GM21526 (cell line): ENCODE data around the gene KRT76.
"Not testable (repeated sequence)": the region's sequence is repeated elsewhere in the genome, so short reads cannot be mapped to it uniquely, and the experiment has no call there.

Experiments used
- ATAC-seq: cut with Tn5 transposase; IDR thresholded peaks from one replicate; pipeline ENCODE4 v1.9.1; 2021; ENCODE audit warnings: moderate library complexity; ENCODE audit not compliant: unreplicated experiment, low FRiP score

The KRT76 gene

GRCh38 chr12:52798671-52799504 is 21.7 kb upstream of the KRT76 start:
- ATAC-seq = no peak

DNA sequence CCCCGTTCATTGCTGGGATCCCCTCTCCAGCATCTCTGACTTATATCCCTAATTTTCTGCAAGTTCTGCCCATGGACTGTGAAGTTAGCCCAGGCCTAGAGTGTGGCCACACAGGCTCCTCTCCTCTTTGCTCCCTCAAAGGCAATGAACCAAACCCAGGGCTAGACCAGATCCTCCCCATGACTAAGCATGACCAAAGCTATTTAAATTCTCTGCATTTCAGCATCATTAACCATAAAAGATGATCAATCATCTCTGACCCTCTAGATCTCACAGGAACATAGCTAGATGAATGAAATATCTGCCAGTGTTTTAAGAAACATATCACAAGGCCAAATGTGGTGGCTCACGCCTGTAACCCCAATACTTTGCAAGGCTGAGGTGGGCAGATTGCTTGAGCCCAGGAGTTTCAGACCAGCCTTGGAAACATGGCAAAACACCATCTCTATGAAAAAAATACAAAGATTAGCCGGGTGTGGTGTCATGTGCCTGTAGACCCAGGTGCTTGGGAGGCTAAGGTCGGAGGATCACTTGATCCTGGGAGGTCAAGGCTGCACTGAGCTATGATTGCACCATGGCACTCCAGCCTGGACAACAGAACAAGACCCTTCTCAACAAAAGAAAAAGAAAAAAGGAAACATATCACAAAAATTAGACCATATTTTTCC is 21.0 kb upstream of the KRT76 start:
- ATAC-seq = no peak

GRCh38 chr12:52797529-52797894 is 20.4 kb upstream of the KRT76 start:
- ATAC-seq = no peak

DNA sequence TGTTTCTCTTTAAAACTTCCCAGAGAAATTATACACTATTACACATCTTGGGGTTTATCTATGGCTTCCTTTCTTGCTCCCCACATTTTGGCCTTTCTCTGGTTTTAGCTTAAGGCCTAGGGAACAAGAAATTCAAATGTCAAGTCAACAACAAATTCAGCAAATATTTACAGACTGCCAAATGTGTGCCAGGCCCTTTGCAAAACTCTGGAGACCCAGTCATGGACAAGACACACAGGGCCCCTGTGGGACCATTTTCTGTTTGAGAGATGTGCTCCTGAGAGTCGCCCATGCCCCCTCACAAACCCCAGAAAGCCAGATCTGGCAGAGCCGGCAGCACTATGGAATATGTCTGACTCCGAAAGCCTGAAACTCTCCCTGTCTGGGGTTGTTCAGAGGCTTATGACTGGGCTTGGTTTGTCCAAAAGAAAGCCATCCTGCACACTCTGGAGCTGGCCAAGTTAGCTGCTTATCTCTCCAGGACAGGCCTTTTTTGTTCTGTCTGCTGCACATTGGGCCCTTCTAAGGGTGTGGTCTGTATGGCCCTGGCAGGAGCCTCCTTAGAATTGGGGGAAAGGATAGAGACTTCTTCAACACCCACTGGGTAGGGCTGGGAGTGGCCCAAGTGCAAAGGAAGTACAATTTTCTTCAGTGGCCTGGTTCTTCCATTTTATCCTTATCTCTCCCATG is 19.8 kb upstream of the KRT76 start:
- ATAC-seq = no peak

DNA sequence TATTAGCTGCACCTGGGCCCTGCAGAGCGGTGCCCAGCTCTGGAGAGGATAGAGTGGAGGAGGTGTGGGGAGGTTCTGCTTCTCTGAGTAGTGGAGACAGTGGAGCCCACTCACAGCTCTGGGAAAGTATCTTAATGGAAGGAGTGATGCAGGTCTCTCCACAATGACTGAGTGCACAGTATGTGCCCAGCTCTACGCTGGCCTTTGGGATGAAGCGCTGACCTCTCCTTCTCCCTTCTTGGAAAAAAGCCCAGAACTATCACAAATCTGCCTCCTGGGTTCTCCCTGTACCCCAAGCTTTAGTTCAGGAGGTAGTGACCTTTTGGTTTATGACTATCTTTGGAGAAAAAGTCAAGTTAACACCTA is 19.3 kb upstream of the KRT76 start:
- ATAC-seq = no peak

- no peak for ATAC-seq
Observed at GRCh38 chr12:52795694-52796428, 18.7 kb upstream of the KRT76 start, which contains the start of gene KRT3. KRT3 (minus strand) TSS chr12:52796117; CDS start chr12:52796042, 75 bp downstream.

GRCh38 chr12:52795332-52795674 is 18.2 kb upstream of the KRT76 start:
- not testable (repeated sequence) for ATAC-seq

- ATAC-seq = no peak
Observed at GRCh38 chr12:52794479-52795331, 17.6 kb upstream of the KRT76 start.

- no peak for ATAC-seq
Observed at GRCh38 chr12:52792185-52793029, 15.3 kb upstream of the KRT76 start.

DNA sequence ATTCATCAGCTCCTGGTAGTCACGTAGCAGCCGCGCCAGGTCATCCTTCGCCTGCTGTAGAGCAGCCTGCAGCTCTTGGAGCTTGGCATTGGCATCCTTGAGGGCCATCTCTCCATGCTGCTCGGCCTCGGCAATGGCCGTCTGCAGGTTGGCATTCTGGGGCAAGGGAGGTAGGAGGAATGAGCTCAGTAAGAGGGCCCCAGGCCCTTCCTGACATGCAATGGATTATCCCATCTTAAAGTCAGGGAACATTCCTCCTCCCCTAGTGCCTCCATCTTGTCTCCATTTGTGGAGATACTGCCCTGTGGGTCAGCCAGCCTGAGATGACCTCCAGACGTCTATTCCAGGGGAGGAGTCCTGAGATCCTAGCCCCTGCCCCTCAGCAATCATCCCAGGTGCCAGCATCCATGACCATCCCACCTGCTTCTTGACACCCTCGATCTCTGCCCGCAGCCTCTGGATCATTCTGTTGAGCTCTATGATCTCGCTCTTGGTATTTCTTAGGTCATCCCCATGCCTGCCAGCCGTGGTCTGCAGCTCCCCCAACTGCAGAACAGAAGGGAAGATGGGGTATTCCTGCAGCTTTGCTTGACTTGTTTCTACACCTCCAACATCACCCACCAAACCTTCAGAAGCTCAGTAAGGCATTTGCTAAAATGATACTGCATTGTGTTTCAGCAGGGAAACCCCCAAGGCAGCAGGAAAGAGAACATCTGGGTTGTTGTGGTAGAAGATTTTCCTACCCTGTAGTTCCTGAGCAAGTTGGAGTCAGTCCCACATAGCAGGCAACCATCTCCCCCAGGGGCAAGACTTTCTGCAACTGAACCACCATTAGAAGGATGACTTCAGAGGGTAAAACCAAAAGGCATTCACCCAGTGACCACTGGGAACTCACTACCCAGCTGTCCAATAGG is 14.4 kb upstream of the KRT76 start:
- ATAC-seq = no peak

- no peak for ATAC-seq
Observed at GRCh38 chr12:52790427-52791270, 13.5 kb upstream of the KRT76 start.

- ATAC-seq = no peak
Observed at GRCh38 chr12:52789637-52790426, 12.7 kb upstream of the KRT76 start.

- no peak for ATAC-seq
Observed at GRCh38 chr12:52788876-52789636, 11.9 kb upstream of the KRT76 start.

GRCh38 chr12:52788192-52788875 is 11.2 kb upstream of the KRT76 start:
- no peak for ATAC-seq
